Liver (tissue), 3 donors: ENCODE measurements around the gene EFHD2.

Experiments used
- ATF3 ChIP-seq: IDR thresholded peaks from 2 replicates; pipeline ENCODE4 v1.6.1; 2016; ENCODE audit warnings: antibody characterized with exemption
- CTCF ChIP-seq: fragments of 150-350 bp; IDR thresholded peaks from 2 replicates; pipeline ENCODE4 v1.5.1; 2017; ENCODE audit warnings: improper control_type of control experiment, low read depth, low read length; ENCODE audit not compliant: missing input control
- EGR1 ChIP-seq, 2 donors: IDR thresholded peaks; 2 replicates each; pipeline ENCODE4 v1.6.1; 2016 to 2018; ENCODE audit warnings: antibody characterized with exemption in 2 of 2, low read depth in 2 of 2
- FOXA1 ChIP-seq: IDR thresholded peaks from 2 replicates; pipeline ENCODE4 v1.6.1; 2016; ENCODE audit warnings: antibody characterized with exemption
- GABPA ChIP-seq, 2 donors: IDR thresholded peaks in 1 of 2; conservative IDR thresholded peaks in 1 of 2; 2 replicates each; pipeline ENCODE4 v1.6.1; 2016; ENCODE audit warnings: antibody characterized with exemption in 2 of 2, mild to moderate bottlenecking in 1 of 2, moderate library complexity in 1 of 2
- HNF4A ChIP-seq, 2 donors: conservative IDR thresholded peaks; 2 replicates each; pipeline ENCODE4 v1.6.1; 2016; ENCODE audit warnings: antibody characterized with exemption in 2 of 2, mild to moderate bottlenecking in 2 of 2
- JUND ChIP-seq, 2 donors: IDR thresholded peaks; 2 replicates each; pipeline ENCODE4 v1.6.1; 2016; ENCODE audit warnings: antibody characterized with exemption in 2 of 2
- MAX ChIP-seq: IDR thresholded peaks from 2 replicates; pipeline ENCODE4 v1.6.1; 2016; ENCODE audit warnings: antibody characterized with exemption
- RAD21 ChIP-seq, 2 donors: IDR thresholded peaks; 2 replicates each; pipeline ENCODE4 v1.6.1; 2016; ENCODE audit warnings: antibody characterized with exemption in 2 of 2, mild to moderate bottlenecking in 2 of 2
- SP1 ChIP-seq: IDR thresholded peaks from 2 replicates; pipeline ENCODE4 v1.6.1; 2018; ENCODE audit warnings: antibody characterized with exemption, mild to moderate bottlenecking
- TAF1 ChIP-seq: conservative IDR thresholded peaks from 2 replicates; pipeline ENCODE4 v1.6.1; 2016; ENCODE audit warnings: antibody characterized with exemption, mild to moderate bottlenecking
- YY1 ChIP-seq: IDR thresholded peaks from 2 replicates; pipeline ENCODE4 v1.6.1; 2016; ENCODE audit warnings: antibody characterized with exemption, mild to moderate bottlenecking
- donor health status: healthy.
- donor health status: healthy.

GRCh38 chr1:15424981-15425380 lies 15.3 kb downstream of the EFHD2 start:
- no peak for TF ChIP-seq CTCF
- TF ChIP-seq MAX, result no peak
- no peak for TF ChIP-seq SP1
- no peak for TF ChIP-seq YY1
- no peak for TF ChIP-seq GABPA (IDR thresholded peaks at IDR 0.05 in 1 of 2, conservative IDR thresholded peaks at IDR 0.05 in 1 of 2)
- no peak for TF ChIP-seq JUND (IDR thresholded peaks at IDR 0.05)
- TF ChIP-seq TAF1, result no peak
- no peak for TF ChIP-seq HNF4A (conservative IDR thresholded peaks at IDR 0.05)
- no peak for TF ChIP-seq RAD21 (IDR thresholded peaks at IDR 0.05)
- TF ChIP-seq FOXA1, result no peak
- no peak for TF ChIP-seq EGR1 (IDR thresholded peaks at IDR 0.05; ENCODE audit: low read depth in 2 of 2)
- no peak for TF ChIP-seq ATF3
